ENCODE results near the gene ZNF189. TPM values are rescaled to one million over a fixed set of nuclear protein-coding genes. Genes with fewer than 3 reads are reported as not detected.

The ZNF189 gene
- total RNA-seq, 1 donor from 2014 or later, result 21.9 TPM

DNA sequence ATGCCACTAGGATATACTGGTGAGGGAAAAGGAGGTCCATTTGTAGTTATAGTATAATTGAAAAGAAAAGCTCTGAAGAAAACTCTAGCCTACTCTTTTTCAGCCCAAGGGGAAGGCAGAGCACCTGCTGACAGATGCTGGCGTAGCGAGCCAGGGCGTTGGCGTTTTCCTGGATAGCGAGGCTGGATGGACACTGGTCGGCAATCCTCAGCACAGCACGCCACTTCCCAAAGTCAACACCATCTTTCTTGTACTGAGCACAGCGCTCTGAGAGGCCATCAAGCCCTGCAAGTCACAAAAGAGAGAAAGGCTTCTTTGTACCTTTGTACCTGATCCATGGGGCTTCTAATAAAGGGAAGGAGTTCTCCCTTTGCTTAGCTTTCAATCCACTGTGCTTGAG lies 28.7 kb downstream of the ZNF189 start:
- TF ChIP-seq, protein P1, sequence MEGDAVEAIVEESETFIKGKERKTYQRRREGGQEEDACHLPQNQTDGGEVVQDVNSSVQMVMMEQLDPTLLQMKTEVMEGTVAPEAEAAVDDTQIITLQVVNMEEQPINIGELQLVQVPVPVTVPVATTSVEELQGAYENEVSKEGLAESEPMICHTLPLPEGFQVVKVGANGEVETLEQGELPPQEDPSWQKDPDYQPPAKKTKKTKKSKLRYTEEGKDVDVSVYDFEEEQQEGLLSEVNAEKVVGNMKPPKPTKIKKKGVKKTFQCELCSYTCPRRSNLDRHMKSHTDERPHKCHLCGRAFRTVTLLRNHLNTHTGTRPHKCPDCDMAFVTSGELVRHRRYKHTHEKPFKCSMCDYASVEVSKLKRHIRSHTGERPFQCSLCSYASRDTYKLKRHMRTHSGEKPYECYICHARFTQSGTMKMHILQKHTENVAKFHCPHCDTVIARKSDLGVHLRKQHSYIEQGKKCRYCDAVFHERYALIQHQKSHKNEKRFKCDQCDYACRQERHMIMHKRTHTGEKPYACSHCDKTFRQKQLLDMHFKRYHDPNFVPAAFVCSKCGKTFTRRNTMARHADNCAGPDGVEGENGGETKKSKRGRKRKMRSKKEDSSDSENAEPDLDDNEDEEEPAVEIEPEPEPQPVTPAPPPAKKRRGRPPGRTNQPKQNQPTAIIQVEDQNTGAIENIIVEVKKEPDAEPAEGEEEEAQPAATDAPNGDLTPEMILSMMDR (IDR thresholded peaks at IDR 0.05), result no peak
- Histone ChIP-seq H3K36me3 (no peaks in the 10 kb centered on the region), H3K4me3 (no peak overlapping the region), H3K27me3 (no peaks in the 10 kb centered on the region), H3K9me3 (no peaks in the 10 kb centered on the region), H3K27ac (no peak overlapping the region), H3K4me1 (no peaks in the 10 kb centered on the region)
- intact Hi-C loops (cut with DNase I), result no loop called here
- DNase-seq, result no peak
- ATAC-seq, result no peak

DNA sequence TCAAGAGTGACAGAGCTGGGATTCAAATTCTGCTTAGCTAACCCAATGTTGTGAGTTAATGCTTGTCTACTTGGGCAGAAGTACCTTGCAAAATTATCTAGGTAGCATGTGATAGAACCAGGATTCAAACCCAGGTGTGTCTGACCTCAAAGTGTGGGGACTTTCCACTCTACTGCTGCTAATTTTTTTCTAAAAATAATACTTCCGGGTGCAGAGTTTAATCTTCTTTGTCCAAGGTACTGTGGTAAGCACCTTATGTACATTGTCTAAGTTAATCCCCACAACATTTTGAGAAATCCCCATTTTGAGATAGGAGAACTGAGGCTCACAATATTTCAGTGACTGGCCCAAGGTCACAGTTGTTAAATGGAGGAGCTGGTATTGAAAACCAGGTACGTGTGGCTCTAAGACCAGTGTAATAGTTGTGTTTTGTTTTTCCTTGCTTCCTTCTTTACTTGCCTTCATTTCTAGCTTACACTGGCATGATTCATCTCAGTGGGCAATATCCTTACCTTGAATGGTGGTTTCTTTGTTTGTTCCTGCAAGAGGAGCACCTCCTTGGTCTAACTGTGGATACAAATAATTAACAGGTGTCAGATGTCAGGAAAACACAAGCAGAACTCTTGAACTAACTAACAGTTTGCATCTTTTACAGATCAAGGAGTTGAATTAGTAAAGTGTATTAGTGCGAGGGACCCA lies 29.5 kb downstream of the ZNF189 start:
- Histone ChIP-seq H3K27ac (no peak overlapping the region), H3K4me3 (no peak overlapping the region), H3K4me1 (no peaks in the 10 kb centered on the region), H3K36me3 (no peaks in the 10 kb centered on the region), H3K9me3 (no peaks in the 10 kb centered on the region), H3K27me3 (no peaks in the 10 kb centered on the region)
- ATAC-seq (no peak), DNase-seq (no peak)
- TF ChIP-seq, protein P1 (IDR thresholded peaks at IDR 0.05), result no peak
- intact Hi-C loops (cut with DNase I), result no loop called here

DNA sequence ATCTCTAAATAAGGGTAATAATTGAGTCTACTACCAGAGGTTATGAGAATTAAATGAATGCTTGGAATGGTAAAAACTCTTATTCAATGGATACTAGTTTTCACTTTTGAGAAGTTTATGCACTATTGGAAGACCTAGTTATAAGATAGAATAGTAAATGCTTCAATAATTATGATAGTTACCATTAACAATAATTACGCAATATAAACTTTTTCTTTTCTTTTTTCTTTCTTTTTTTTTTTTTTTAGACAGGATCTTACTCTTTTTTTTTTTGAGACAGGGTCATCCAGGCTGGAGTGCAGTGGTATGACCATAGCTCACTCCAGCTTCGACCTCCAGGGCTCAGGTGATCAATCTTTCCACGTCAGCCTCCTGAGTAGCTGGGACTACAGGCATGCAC lies 30.3 kb downstream of the ZNF189 start:
- TF ChIP-seq, protein P1 (IDR thresholded peaks at IDR 0.05), result no peak
- ATAC-seq (no peak), DNase-seq (no peak)
- H3K4me3 ChIP-seq, result no peak overlapping the region
- H3K27ac ChIP-seq, result no peak overlapping the region
- intact Hi-C loops (cut with DNase I), result no loop called here
- H3K27me3 ChIP-seq, result no peaks in the 10 kb centered on the region
- no peaks in the 10 kb centered on the region for H3K36me3 ChIP-seq
- H3K9me3 ChIP-seq, result no peaks in the 10 kb centered on the region
- no peaks in the 10 kb centered on the region for H3K4me1 ChIP-seq

DNA sequence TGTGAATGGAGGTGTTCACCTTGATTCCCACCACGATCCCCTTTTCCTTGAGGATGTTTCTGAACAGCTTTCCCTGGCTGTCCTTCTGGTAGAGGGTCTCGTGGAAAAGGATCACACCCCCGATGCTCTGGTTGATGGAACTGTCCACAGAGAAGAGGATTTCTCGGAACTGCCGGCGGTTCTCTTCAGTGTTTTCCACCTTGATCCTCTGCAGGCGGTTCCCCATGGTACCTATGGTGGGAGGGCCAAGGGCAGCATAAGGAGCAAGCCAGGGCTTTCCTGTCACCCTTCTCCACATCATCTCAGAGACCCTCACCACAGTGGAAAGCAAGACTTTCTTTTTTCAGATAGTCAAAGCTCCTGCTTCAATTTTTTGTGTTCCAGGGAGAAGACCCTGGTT lies 31.1 kb downstream of the ZNF189 start:
- no peak overlapping the region for H3K27ac ChIP-seq
- no peaks in the 10 kb centered on the region for H3K9me3 ChIP-seq
- H3K4me3 ChIP-seq, result no peak overlapping the region
- intact Hi-C loops (cut with DNase I), result no loop called here
- TF ChIP-seq, protein P1 (IDR thresholded peaks at IDR 0.05), result no peak
- ATAC-seq, result no peak
- no peak for DNase-seq
- no peaks in the 10 kb centered on the region for H3K4me1 ChIP-seq
- H3K36me3 ChIP-seq, result no peaks in the 10 kb centered on the region
- no peaks in the 10 kb centered on the region for H3K27me3 ChIP-seq

DNA sequence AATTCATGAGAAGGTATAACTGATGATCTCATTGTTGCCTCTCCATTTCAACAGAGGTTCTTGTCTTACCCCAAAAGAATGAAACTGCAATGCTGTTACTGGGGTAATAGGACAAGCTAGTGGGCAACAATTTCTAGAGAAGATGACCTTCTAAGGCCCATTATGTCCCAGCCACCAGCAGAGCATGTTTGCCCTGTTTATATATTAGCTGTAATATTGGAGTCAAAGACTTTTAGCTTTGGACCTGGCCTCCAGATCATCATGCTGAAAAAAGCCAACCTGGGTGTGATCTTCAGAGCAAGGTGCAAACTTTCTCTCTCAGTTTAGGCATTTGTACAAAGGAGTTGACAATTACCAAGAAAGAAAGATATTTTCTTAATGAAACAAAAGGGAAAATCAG lies 33.5 kb downstream of the ZNF189 start:
- TF ChIP-seq, protein P1 (IDR thresholded peaks at IDR 0.05), result no peak
- Histone ChIP-seq H3K27me3 (no peaks in the 10 kb centered on the region), H3K4me3 (no peak overlapping the region), H3K9me3 (no peaks in the 10 kb centered on the region), H3K36me3 (no peaks in the 10 kb centered on the region), H3K27ac (no peak overlapping the region), H3K4me1 (no peaks in the 10 kb centered on the region)
- intact Hi-C loops (cut with DNase I), result no loop called here
- ATAC-seq, result no peak
- no peak for DNase-seq

DNA sequence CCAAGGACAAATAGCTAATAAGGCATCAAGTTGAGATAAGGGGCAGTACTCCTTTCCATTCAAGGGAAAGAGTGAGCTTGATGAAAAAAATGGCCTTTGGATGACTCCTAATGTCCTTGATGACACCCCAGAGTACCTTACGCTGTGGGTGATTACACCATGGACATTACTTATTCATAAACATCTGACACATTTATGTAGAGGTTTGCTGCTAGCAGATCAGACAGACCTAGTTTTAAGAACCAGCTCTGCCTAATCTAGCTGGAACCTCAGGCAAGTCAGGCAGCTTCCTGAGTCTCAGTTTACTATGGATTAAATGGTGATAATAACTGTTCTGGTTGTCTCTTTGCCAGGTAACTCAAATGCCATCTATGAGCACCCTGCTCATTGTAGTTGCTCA lies 34.1 kb downstream of the ZNF189 start:
- intact Hi-C loops (cut with DNase I), result no loop called here
- TF ChIP-seq, protein P1 (IDR thresholded peaks at IDR 0.05), result no peak
- ATAC-seq, result no peak
- no peak overlapping the region for H3K27ac ChIP-seq
- H3K4me1 ChIP-seq, result no peaks in the 10 kb centered on the region
- H3K36me3 ChIP-seq, result no peaks in the 10 kb centered on the region
- no peaks in the 10 kb centered on the region for H3K9me3 ChIP-seq
- H3K27me3 ChIP-seq, result no peaks in the 10 kb centered on the region
- H3K4me3 ChIP-seq, result no peak overlapping the region
- DNase-seq, result no peak

All from upper lobe of right lung (tissue), 1 donor.